Osteoblast (primary cell): ENCODE results near the gene CYP2C9. TPM values are rescaled to one million over a fixed set of nuclear protein-coding genes. Genes with fewer than 3 reads are reported as not detected.

ENCODE experiments used
- DNase-seq: peaks from one replicate; pipeline ENCODE4 v3.0.0; 2011; ENCODE audit warnings: low spot score, mixed read lengths; ENCODE audit not compliant: insufficient read length; ENCODE audit errors: missing footprints
- H2AFZ ChIP-seq: 2 replicates; pipeline ENCODE4 v1.6.0; 2011; ENCODE audit warnings: mild to moderate bottlenecking, low read length
- H3K27ac ChIP-seq: 2 replicates; pipeline ENCODE4 v1.5.1; 2011; ENCODE audit warnings: mild to moderate bottlenecking, low read depth, low read length, moderate library complexity
- H3K27me3 ChIP-seq: 2 replicates; pipeline ENCODE4 v1.6.0; 2012; ENCODE audit warnings: mild to moderate bottlenecking, control low read depth, inconsistent platforms, low read length, moderate library complexity; ENCODE audit not compliant: insufficient read depth
- H3K36me3 ChIP-seq: 2 replicates; pipeline ENCODE4 v1.5.1; 2011; ENCODE audit warnings: mild to moderate bottlenecking, low read length, control low read depth, moderate library complexity; ENCODE audit not compliant: insufficient read depth
- H3K4me1 ChIP-seq: 2 replicates; pipeline ENCODE4 v1.5.1; 2011; ENCODE audit warnings: mild to moderate bottlenecking, low read length, control low read depth, moderate library complexity; ENCODE audit not compliant: insufficient read depth
- H3K4me2 ChIP-seq: 2 replicates; pipeline ENCODE4 v1.6.0; 2011; ENCODE audit warnings: mild to moderate bottlenecking, low read length; ENCODE audit not compliant: insufficient read depth
- H3K4me3 ChIP-seq: fragments of 200-600 bp; sonication (generic); 3 replicates; pipeline ENCODE4 v1.5.1; 2012; ENCODE audit warnings: mild to moderate bottlenecking, low read length, inconsistent platforms; ENCODE audit not compliant: insufficient read depth
- H3K79me2 ChIP-seq: 2 replicates; pipeline ENCODE4 v1.6.0; 2012; ENCODE audit warnings: mild to moderate bottlenecking, low read length, control low read depth, inconsistent platforms; ENCODE audit not compliant: insufficient read depth
- H3K9me3 ChIP-seq: 2 replicates; pipeline ENCODE4 v1.5.1; 2011; ENCODE audit warnings: low read depth, low read length, control low read depth
- H4K20me1 ChIP-seq: 2 replicates; pipeline ENCODE4 v1.6.0; 2012; ENCODE audit warnings: mild to moderate bottlenecking, low read length, control low read depth; ENCODE audit not compliant: insufficient read depth
- CTCF ChIP-seq: IDR thresholded peaks from 2 replicates; pipeline ENCODE4 v1.5.1; 2011; ENCODE audit warnings: mild to moderate bottlenecking, low read depth, low read length, moderate library complexity; ENCODE audit errors: extremely low read depth
- small RNA-seq: library from RNA; depleted of rRNA; stranded (forward); fragments of <200 nt; gene quantifications from one replicate; pipeline ENCODE3, GENCODE V24; 2012
- total RNA-seq: library from RNA; depleted of rRNA; stranded (reverse); fragments of >200 nt; gene quantifications from 2 replicates; pipeline ENCODE4 v1.2.3, GENCODE V29; 2012

Gene CYP2C9
- total RNA-seq, 1 donor = not detected

DNA sequence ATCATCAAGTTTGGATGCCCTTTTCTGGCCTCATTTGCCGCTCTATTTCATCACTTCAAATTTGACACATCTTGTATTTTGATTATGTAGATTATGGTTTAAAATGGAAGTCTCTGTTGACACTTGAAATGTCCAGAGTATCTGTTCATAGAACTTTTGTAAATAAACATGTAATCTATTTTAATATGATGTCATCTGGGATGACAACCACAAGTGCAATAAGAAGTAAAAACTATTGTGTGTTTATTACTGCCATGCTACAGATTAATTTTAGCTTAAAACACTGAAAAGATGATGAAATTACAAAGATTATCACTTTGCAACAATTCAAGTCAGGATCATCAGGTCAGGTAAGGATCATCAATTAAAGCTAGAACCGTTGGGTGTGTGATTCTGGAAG is 100.8 kb downstream of the CYP2C9 start:
- Histone ChIP-seq H4K20me1 (no peaks in the 10 kb centered on the region), H3K4me3 (no peak overlapping the region), H3K79me2 (no peaks in the 10 kb centered on the region), H2AFZ (no peak overlapping the region), H3K9me3 (no peaks in the 10 kb centered on the region), H3K27ac (no peak overlapping the region), H3K4me1 (no peaks in the 10 kb centered on the region), H3K4me2 (no peak overlapping the region), H3K36me3 (no peaks in the 10 kb centered on the region), H3K27me3 (no peaks in the 10 kb centered on the region)
- no peak for DNase-seq
- no peak for TF ChIP-seq CTCF

Small RNA genes lying within 50 kb of the gene (small RNA-seq; reads per million reads assigned to genes)
- not detected for gene CYP2C60P

Other genes with a start within 250 kb of the CYP2C9 start
- gene CYP2C19, start 176.0 kb upstream of the CYP2C9 start, total RNA-seq = not detected in 2 replicates
- under 0.01 and 0.29 TPM in 2 replicates for gene CYP2C8, start 130.8 kb downstream of the CYP2C9 start, total RNA-seq